Thyroid gland (tissue), 4 donors: ENCODE results near the gene NPBWR2.

Experiments
- POLR2A ChIP-seq, 2 donors: fragments of 450-650 bp; IDR thresholded peaks; one replicate each; pipeline ENCODE4 v1.6.1; 2017; ENCODE audit warnings: antibody characterized with exemption in 2 of 2, mild to moderate bottlenecking in 2 of 2, moderate library complexity in 1 of 2
- TF ChIP-seq, protein P1 (sequence below), 6 experiments: fragments of 200-600 bp in 3 of 6; fragments of 450-650 bp in 3 of 6; sonication (generic) in 3 of 6; IDR thresholded peaks; one replicate each; pipeline ENCODE4 v1.5.1; 2016 to 2019; ENCODE audit warnings: antibody characterized with exemption in 6 of 6, mild to moderate bottlenecking in 2 of 6, inconsistent platforms in 1 of 6, moderate library complexity in 1 of 6

DNA sequence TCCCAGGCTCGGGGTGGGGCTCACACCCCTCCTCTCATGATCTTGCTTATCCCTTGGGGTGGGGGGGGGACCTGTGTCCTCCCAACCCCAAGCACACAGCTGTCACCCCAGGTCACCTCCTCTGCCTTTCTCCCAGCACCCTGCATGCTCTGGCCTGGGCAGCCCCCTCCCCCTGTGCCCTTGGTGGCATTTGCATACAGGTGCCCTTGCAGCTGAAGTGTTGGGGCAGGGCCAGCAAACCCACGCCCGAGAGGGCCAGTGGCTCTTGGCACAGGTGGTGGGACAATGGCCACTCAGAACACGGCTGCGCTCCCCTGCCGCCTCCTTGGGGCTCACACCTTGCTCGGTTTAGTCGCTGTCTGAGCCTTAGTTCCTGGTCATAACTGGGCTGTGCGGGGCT is 45.5 kb upstream of the NPBWR2 start:
- TF ChIP-seq, protein P1, sequence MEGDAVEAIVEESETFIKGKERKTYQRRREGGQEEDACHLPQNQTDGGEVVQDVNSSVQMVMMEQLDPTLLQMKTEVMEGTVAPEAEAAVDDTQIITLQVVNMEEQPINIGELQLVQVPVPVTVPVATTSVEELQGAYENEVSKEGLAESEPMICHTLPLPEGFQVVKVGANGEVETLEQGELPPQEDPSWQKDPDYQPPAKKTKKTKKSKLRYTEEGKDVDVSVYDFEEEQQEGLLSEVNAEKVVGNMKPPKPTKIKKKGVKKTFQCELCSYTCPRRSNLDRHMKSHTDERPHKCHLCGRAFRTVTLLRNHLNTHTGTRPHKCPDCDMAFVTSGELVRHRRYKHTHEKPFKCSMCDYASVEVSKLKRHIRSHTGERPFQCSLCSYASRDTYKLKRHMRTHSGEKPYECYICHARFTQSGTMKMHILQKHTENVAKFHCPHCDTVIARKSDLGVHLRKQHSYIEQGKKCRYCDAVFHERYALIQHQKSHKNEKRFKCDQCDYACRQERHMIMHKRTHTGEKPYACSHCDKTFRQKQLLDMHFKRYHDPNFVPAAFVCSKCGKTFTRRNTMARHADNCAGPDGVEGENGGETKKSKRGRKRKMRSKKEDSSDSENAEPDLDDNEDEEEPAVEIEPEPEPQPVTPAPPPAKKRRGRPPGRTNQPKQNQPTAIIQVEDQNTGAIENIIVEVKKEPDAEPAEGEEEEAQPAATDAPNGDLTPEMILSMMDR (IDR thresholded peaks at IDR 0.05), result no peak
- no peak for TF ChIP-seq POLR2A (IDR thresholded peaks at IDR 0.05)
